ENCODE data around the gene VILL.

Gene VILL

DNA sequence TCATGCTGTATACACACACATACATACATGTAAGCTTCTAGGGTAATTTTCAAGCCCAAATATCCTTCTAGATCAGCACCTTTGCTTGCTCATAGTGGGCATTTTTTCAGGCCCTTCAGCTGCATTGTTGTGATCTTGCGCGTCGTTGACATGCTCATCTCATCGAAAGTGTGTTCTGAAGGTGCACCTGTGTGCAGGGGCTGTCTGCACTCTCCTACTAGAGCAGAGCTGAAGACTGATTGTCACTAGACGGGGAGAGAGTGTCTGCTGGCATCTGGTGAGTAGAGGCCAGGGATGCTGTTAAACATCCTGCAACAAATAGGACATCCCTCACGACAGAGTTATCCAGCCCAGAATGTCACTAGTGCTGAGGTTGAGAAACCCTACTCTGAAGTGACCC, 35.7 kb upstream of the VILL start:
- no peak for TF ChIP-seq GATA3 (IDR thresholded peaks at IDR 0.05; ENCODE audit: low read depth, low read length)
- no peak for TF ChIP-seq GATA2 (IDR thresholded peaks at IDR 0.05; ENCODE audit: low read depth, low read length)

DNA sequence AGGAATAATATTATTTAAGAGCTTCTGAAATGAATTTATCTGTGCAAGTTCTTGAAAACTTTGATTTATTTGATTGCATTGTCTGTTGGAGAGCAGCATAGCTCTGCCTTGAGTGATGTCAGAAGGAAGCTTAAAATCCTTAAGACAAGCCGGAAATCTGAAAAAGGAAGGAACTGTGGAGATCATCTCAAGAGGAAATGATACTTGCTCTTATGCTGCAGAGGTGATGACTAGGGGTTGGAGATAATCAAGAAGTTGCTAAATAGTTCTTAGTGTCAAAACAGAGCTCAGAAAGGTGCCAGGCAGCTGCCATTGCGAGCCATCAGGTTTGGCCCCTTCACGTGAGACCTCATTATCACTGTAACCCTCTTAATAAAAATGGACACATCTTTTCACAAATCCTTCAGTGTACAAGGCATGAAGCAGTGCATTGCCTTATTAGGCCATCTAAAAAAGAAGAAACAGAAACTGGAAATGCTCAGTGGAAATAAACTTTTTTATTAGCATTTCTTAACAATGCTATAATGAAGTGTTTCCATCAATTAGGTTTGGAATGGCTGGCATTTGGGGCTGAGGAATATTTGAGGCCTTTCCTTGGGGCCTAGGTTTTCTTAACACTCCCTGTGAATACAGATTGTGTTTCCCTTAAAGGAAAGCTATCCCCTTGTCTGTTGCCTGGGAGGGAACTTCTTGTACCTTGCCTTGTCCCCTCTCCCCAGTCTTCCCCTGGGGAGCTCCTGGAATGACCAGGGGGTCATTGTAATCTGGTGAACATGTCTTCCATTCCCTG, 34.5 kb upstream of the VILL start:
- TF ChIP-seq GATA2 (IDR thresholded peaks at IDR 0.05; ENCODE audit: low read depth, low read length) (no peak), GATA3 (IDR thresholded peaks at IDR 0.05; ENCODE audit: low read depth, low read length) (no peak)

GRCh38 chr3:37956723-37957538, 33.7 kb upstream of the VILL start:
- TF ChIP-seq GATA3 (IDR thresholded peaks at IDR 0.05; ENCODE audit: low read depth, low read length) (no peak), GATA2 (IDR thresholded peaks at IDR 0.05; ENCODE audit: low read depth, low read length) (no peak)

DNA sequence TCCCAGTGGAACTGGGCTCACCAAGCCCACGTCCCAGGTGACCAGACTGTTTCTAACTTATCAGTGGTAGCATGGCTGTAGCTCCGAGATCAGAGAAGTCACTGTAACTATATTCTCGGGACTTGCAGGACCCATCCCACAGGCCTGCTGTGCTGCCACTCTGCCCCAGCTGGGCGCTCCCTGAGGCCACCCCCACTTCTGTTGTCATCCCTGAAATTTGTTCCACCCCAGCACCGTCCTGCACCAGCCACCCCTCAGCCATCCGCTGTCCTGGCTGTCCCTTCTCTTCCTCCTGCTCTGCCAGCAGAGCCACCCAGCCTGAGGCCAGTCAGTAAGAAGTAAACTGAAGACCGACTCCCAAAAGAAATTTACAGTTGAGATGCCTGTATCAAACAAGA, 33.0 kb upstream of the VILL start:
- TF ChIP-seq GATA2 (IDR thresholded peaks at IDR 0.05; ENCODE audit: low read depth, low read length) (no peak), GATA3 (IDR thresholded peaks at IDR 0.05; ENCODE audit: low read depth, low read length) (no peak)

DNA sequence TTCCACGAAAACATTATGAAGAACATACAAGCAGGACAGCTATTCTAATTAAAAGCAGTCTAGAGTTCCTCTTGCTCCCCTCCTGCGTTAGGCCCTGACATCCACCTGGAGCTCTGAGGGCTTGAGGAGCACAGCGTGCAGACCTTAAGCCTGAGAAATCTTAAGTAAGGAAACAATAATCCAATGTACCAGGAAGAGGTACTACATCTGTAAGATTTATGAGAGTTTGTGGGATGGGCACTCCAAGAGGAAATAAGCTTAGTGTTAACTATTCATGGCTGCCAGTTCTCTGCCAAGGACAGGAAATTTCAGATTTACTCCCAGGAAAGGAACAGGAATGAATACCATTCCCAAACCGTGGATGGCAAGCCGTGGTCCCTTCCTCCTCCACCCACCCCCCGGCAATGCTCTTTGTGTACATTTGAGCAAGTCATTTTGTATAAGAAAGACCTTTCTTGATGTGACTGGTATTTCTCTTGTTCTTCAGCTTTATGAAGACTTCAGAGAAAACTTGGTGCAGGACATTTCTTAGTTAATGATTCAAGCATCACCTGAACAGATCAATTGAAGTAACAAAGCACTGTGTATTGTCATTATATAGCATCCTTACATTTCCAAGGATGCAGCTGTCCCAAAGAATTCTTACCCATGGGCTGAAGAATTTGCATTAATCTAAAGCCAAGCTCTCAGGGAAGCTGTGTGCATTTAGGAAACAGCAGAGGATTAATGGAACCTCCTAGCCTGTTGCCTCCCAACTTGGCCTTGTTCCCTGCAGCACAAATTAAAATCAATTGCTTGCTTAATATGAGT, 28.8 kb upstream of the VILL start:
- TF ChIP-seq GATA2 (IDR thresholded peaks at IDR 0.05; ENCODE audit: low read depth, low read length) (no peak), GATA3 (IDR thresholded peaks at IDR 0.05; ENCODE audit: low read depth, low read length) (no peak)

DNA sequence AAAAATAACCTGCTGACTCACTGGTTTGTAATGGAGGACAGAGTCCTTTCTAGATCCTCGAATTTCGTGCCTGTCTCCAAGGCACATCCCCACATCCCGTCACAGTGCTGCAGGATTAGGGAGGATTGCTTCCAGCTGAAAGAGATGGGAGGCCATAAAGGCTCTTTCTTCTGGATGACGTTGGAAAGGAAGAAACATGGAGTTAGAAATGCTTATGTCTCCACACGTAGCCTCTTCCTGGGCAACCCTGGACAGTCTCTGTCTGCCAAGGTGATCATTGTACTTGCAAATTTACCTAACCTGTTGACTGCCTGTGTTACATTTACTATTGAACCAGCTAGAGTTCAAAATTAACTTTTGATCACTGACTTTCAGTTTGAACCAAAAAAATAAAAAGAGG, 27.6 kb upstream of the VILL start:
- TF ChIP-seq GATA2 (IDR thresholded peaks at IDR 0.05; ENCODE audit: low read depth, low read length) (no peak), GATA3 (IDR thresholded peaks at IDR 0.05; ENCODE audit: low read depth, low read length) (no peak)

- no peak for TF ChIP-seq GATA3 (IDR thresholded peaks at IDR 0.05; ENCODE audit: low read depth, low read length)
- no peak for TF ChIP-seq GATA2 (IDR thresholded peaks at IDR 0.05; ENCODE audit: low read depth, low read length)
Measured at GRCh38 chr3:37963635-37964034, 27.0 kb upstream of the VILL start.

DNA sequence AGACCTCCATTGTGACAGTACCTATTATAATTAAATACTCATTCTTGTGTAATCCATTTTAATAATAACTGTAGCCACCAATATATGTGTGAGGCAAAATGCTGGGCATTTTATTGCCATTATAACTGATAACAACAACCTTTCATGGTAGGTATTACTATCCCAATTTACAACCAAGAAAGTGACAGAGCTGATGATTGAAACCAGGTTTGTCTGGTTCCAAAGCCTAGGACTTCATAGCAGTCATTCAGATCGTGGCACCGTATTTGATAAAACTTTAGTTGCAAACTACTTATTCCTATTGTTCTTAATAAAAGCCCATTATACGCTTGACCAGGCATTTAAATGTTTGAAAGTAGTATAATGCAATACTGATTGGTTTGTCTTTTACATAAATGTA, 26.4 kb upstream of the VILL start:
- TF ChIP-seq GATA2 (IDR thresholded peaks at IDR 0.05; ENCODE audit: low read depth, low read length), result no peak
- TF ChIP-seq GATA3 (IDR thresholded peaks at IDR 0.05; ENCODE audit: low read depth, low read length), result no peak

DNA sequence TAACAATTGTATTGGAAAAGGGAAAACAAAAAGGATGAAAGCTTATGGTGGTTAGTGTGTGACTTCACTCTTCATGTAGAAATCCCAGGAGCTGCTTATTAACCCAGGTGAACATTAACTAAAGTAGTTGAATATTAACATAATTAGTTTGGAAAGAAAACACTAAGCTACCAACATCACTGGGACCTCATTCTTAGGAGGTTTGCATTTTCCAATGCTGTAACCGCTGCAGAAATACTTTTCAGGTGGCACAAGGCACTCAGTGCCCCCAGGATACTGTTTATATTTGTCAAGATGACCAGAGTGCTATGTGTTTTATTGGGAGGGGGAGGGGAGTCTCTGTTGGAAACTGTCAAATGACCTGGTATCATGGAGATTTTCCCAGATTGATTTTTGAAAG, 25.9 kb upstream of the VILL start:
- TF ChIP-seq GATA3 (IDR thresholded peaks at IDR 0.05; ENCODE audit: low read depth, low read length) (no peak), GATA2 (IDR thresholded peaks at IDR 0.05; ENCODE audit: low read depth, low read length) (no peak)

GRCh38 chr3:37967260-37967881, 23.2 kb upstream of the VILL start:
- TF ChIP-seq GATA2 (IDR thresholded peaks at IDR 0.05; ENCODE audit: low read depth, low read length), result no peak
- no peak for TF ChIP-seq GATA3 (IDR thresholded peaks at IDR 0.05; ENCODE audit: low read depth, low read length)

DNA sequence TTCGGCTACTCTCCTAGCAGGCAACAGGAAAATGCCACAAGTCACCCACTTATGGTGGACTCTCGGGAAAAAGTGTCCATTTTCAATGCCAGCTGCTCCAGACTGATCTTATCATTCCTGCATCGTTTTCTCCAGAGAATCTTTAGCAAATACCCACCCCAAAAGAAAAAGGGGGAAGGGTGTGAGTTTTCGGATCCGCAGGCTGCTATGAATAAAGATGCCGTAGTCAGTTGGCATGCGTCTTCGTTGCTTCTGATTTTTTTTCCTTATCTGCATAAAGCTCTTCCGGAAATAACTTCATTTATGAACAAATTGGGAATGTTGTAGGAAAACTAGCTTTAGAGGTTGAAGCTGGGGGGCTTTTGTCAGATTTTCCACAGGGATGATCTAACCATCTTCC, 22.4 kb upstream of the VILL start:
- TF ChIP-seq GATA3 (IDR thresholded peaks at IDR 0.05; ENCODE audit: low read depth, low read length), result no peak
- TF ChIP-seq GATA2 (IDR thresholded peaks at IDR 0.05; ENCODE audit: low read depth, low read length), result no peak

- TF ChIP-seq GATA3 (IDR thresholded peaks at IDR 0.05; ENCODE audit: low read depth, low read length), result no peak
- TF ChIP-seq GATA2 (IDR thresholded peaks at IDR 0.05; ENCODE audit: low read depth, low read length), result no peak
Measured at GRCh38 chr3:37968813-37969595, 21.6 kb upstream of the VILL start.

DNA sequence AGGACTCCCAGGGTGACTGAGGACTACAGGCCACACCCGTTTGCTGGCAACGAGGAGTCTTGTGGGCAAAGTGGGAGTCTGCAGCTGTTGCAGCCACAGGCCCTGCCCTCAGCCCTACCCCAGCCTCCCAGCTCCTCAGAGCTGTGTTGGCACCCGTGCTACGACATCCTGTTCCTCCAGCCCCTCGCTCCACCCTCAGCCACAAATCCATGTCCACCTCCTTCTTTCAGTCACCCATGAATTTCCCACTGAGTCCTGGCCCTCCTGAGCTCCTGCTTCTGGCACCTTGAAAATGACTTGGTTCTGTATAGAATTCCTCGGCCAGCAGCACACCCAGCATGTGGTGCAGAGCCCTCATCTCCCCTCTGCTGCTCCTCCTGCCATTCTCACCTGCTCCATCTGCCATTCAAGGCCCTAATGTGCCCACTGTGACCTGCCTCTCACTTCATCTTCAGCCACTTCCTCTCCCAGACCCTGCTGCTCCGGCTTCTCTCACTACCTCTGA, 20.9 kb upstream of the VILL start:
- TF ChIP-seq GATA2 (IDR thresholded peaks at IDR 0.05; ENCODE audit: low read depth, low read length) (no peak), GATA3 (IDR thresholded peaks at IDR 0.05; ENCODE audit: low read depth, low read length) (no peak)

All from SH-SY5Y (cell line).